ENCODE results near the gene IL1A.

IL1A gene

DNA sequence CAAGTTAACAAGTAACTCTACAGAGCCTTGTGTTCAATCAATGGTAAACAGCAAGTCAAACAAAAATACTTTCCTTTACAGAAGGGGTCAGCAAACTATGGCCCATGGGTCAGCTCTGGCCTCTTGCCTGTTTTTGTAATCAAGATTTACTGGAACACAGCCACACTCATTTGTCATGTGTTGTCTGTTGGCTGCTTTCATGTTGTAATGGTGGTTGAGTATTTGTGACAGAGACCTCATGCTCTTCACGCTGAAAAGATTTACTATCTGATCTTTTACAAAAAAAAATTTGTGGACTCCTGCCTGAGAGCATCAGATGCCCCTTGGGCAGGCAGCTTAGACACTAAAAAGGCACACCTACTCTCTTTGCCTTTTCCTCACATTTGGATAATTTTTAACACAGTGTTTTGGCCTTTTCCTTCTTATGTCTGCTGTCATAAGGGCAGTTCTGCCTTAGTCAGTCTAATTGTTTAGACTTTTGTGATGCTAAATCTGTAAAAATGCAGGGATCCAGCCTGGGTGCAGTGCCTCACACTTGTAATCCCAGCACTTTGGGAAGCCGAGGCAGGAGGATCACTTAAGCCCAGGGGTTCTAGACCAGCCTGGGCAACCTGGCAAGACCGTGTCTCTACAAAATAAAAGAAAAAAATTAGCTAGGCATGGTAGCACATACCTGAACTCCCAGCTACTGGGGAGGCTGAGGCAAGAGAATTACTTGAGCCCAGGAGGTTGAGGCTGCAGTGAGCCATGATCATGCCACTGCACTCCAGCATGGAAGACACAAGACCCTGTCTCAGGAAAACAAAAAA is 34.0 kb upstream of the IL1A start:
- no peak for DNase-seq (ENCODE audit: low read depth)

DNA sequence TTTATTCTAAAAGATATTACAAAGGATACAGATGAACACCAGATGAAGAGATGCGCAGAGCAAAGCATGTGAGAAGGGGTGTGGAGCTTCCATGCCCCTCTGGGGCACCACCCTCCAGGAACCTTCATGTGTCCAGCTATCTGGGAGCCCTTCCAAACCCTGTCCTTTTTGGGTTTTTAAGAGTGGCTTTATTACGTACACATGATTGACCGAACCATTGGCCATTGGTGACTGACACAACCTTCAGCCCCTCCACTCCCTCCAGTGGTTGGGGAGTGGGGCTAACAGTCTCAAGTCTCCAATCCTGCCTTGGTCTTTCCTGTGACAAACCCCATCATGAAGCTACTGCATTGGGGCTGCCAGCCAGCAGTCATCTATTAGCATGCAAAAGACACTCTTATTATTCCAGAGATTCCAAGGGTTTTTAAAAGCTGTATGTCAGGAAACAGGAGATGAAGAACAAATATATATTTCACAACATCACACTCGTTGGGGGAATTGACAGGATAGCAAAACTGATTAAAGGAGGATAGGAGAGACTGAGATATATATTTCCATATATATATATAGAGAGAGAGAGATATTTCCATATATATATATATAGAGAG is 32.9 kb upstream of the IL1A start:
- DNase-seq (ENCODE audit: low read depth): no peak

DNA sequence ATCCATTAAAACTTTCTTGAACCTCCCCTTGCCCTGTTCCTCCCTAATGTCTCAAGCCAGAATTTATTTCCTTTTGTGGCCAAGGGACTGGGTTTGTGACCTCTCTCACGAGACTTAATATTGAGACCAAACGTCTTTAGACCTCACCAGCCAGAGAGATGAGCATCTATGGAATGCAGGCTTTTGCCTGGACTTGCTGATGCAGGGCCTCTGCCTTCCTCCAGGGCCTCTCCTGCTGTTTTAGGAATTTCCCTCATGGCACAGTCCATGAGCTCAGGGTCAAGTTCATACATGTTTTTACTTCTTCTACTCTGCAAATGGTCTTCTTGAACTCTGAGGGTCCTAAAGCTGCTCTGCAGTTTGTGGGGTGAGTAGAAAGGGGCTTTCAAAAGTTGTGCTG is 30.0 kb upstream of the IL1A start:
- DNase-seq (ENCODE audit: low read depth): no peak

GRCh38 chr2:112813280-112813966 is 29.1 kb upstream of the IL1A start:
- no peak for DNase-seq (ENCODE audit: low read depth)

DNA sequence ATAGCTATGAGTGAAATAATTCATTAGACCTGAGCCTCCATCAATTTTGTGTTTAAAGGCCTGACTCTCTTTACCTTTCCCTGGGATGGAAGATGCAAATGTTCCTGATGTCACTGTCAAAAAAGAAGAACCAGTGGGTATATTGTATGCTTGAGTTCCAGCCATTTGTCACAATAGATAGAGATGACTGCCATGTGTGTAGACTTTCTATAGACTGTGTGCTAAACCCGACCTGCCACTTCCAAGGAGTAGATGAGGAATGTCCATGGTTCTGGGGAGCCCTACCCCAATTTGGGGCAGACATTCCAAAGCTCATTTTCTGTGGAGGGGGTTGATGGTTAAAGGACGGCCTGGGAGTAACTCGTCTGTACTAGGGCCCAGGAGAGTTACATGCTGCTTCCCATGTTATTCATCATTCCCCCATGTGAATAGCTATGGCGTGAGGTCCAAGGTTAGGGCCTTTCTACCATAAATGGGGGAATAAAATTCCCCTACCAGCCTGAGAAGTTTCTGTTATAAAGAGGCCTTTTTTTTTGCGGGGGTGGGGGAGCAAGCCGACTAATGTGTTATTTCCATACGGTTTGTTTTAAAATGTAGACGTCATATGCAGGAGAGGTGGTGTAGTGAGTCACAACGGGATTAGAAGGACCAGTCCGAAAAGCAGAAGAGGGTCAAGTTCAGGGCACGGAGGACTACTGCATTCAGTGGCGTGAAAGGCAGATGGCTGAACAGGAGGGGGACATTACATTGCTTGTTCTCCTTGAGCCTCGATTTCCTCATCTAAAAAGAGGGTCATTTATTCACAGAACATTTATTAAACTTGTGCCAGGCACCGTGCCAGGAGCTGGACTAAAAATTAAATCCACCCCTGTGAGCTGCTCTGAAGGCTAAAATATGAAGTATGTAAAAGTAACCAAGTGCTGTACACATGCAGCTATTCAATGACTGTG is 28.3 kb upstream of the IL1A start:
- no peak for DNase-seq (ENCODE audit: low read depth)

GRCh38 chr2:112811841-112812306 is 27.6 kb upstream of the IL1A start:
- no peak for DNase-seq (ENCODE audit: low read depth)

DNA sequence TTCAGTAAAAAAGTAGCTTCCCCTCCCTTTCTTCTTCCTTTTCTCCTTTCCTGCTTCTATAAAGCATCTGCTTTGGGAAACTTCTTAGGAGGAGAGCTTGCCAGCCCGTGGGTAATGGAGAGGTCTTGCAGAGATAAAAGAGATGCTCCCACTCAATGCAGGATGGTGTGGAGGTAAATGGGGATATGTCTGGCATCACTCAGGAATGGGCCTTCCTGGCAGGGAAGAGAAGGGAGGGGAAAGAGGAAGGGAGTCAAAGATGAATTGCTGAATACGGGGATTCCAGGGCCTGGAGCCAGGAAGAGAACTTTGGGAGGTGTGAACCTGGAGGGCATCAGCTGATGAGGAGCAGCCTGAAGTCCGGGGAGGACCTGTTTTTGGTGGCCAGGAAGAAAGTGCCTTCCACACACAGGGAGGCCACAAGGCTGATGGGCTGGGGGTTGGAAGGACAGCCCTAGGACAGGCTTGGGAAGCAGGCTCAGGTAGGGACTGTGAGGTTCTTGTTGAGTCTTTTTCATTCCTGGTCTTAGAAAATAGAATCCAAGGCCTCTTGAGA is 27.1 kb upstream of the IL1A start:
- no peak for DNase-seq (ENCODE audit: low read depth)

DNA sequence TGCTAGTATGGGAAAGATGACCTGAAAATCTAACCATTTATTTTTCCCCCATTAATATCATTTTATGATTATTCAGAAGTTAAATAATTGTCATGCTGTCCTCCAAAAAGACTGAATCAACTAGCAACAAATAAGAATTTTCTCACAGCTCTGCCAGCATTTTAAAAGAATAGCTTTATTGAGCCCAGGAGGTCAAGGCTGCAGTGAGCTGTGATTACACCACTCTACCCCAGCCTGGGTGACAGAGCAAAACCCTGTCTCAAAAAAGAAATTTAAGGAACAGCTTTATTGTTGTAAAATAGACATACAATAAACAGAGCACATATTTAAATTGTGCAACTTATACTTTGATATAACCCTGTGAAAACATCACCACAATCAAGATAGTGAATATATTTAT is 24.8 kb upstream of the IL1A start:
- no peak for DNase-seq (ENCODE audit: low read depth)

DNA sequence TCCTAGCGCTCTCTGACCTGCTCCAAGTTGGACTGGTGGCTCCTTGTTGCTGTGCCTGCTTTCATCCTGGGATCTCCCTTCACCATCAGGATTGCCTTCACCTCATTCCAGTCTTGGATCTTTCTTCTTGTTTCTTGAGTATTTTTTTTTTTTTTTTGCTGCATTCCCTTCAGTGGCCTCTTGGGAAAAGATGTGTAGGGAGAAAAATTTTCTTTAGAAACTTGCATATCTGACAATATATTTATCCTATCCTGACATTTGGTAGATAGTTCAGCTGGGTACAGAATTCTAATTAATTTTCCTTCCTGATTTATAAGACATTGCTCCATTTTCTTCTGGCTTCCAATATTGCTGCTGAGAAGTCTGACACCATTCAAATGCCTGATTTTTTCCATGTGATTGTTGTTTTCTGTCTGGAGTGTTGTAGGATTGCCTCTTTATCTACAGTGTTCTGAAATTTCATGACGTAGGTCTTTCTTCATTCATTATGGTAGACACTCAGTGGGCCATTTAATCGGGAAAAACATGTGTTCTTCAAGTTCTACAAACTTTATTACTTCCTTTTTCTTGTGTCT is 23.0 kb upstream of the IL1A start:
- no peak for DNase-seq (ENCODE audit: low read depth)

- DNase-seq (ENCODE audit: low read depth): no peak
These were observed 21.2 kb upstream of the IL1A start for GRCh38 chr2:112805542-112805941.

DNA sequence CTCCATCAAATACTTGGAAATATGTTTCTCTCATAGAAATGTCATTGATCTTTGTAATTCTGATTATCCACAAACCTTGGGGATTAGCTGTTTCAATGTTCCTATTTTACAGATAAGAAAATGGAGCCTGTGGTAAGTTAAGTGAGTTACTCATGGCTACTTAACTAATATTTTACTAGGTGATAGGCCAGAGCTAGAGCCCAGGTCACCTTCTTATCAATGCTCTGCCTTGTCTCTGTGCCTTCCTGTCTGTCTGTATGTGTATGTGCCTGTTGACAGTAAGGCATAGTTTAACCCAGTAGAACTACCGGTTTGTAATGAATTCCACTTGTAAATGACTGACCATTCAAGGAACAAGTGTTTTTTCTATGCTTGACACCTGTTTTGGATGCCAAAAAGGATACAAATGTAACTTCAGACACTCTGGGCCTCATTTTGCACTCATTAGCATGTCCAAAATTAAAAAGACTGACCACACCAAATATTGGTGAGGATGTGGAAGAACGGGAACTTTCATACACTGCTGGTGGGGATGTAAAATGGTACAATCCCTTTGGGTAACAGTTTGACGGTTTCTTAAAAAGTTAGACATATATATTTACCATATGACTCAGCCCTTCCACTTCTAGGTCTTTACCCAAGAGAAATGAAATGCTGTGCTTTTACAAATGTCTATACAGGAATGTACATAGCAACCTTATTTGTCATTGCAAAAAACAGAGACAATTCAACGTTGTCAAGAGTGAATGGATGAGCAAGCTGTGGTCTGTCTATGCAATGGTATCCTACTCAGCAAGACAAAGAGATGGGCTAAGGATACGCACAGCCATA is 19.6 kb upstream of the IL1A start:
- no peak for DNase-seq (ENCODE audit: low read depth)

GRCh38 chr2:112800881-112801583 is 16.7 kb upstream of the IL1A start:
- no peak for DNase-seq (ENCODE audit: low read depth)

- DNase-seq (ENCODE audit: low read depth): no peak
These were observed 15.0 kb upstream of the IL1A start for GRCh38 chr2:112798979-112799975.

DNA sequence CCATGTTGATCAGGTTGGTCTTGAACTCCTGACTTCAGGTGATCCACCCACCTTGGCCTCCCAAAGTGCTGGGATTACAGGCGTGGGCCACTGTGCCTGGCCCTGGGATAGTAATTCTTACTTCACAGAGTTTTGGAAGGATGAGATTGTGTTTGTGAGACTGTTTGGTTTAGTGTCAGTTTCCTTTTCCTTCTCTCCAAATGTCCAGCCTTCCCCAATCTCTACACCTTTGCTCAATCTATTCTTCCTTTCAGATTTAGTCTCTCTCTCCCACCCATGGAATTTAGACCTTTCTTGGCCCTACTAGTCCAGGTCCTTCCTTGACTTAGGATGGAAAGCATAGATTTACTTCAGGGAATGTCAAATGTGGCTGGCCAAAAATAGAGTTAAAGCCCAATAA is 12.2 kb upstream of the IL1A start:
- no peak for DNase-seq (ENCODE audit: low read depth)

DNA sequence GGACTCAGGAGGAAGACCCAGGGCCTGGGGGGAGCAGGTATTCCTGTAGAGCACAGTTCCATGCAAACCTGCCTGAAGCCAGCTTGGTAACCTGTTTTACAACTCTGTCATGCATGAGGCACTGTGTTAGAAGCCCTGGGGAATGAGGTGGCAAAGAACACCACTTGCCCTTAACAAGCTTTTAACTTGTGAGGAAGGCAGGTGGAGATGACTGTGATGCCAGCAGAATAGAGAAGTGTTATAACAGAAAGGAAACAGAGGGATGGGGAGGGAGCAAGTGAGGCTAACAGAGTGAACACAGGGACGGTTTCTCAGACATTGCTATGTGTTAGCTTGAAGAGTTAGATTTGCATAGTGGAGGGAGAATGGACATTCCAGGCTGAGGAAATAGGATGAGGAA is 11.5 kb upstream of the IL1A start:
- no peak for DNase-seq (ENCODE audit: low read depth)

DNA sequence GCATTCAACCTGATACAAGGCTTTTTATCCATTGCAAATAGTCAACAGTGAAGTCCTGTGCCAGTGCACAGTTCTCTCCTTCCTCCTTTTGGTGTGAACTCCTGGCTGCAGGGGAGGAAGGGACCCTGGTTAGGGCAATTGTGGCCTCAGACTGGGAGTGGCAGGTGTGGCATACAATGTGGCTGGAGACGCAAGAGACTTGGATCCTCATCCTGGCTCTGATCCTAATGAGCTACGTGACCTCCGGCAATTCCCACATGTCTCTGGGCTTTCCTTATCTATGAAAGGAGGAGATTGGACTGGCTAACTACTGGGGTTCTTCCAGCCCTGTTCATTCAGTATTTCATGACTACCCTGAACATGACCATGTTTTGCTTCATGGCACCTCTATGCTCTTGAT is 10.5 kb upstream of the IL1A start:
- no peak for DNase-seq (ENCODE audit: low read depth)

DNA sequence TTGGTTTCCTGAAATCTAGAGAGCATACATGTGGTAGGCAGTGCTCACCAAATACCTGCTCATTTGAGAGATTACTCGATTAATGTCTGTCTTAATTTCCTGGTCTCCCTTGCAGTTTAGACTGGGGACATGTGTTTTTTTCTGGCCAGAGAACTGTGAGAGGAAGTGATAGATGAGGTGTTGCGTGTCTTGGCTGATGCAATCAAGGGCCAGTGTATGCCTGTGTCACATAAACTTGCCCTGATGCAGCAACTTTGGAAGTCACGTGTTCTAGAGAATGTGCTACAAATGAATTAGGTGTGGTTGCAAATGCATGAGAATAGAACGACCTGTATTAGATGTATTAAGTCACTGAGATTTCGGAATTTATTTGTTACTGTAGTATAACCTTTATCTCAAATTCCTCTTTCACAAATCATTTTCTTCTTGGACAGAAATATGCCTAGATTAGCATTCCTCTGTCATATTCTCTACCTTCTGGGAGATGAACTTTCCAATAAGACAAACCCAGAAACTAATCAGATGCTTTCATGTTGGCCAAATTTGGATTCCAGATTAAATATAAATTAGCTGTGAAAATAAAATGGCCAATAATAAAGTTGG is 9.9 kb upstream of the IL1A start:
- DNase-seq (ENCODE audit: low read depth): no peak

DNA sequence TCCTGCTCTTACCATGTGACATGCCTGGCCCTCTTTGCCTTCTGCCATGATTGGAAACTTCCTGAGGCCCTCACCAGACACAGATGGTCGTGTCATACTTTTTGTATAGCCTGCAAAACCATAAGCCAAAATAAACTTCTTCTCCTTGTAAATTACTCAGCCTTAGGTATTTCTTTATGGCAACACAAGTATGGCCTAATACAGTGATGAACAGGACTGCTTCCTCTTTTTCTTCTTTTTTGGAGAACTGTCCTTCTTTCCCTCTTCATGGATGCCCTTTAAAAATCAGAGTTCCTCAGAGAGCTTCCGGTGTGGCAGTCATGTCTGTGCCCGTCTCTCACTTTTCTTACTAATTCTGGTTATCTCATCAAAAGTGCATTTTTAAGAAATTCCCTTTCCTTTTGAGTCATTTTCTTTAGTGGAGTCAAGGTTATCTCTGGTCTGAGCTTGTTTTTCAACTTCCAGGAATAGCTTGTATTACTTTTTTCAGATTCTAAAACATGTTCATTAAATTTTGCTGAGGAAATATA is 9.2 kb upstream of the IL1A start:
- DNase-seq (ENCODE audit: low read depth): no peak

Measured in stimulated activated CD8-positive, alpha-beta memory T cell treated with anti-CD3 and anti-CD28 coated beads, Interleukin-15, amount 100 ng/mL, for 1 hour (primary cell).